RWPE1 (cell line): ENCODE results near the gene ZNF683.
A peak's percentile ranks its signal among the peaks of the same experiment; 100 is the strongest.

Source experiments
- CTCF ChIA-PET: fragments of 350-600 bp; sonication (Branson Sonifier 250); formaldehyde crosslinking; extraction: SDS; loops from one replicate; lab custom pipeline; 2021; lab: Yijun Ruan, JAX
- POLR2A ChIA-PET: fragments of 400-600 bp; formaldehyde crosslinking; extraction: SDS; loops from one replicate; lab custom pipeline; 2020; ENCODE audit warnings: antibody characterized with exemption; ENCODE audit not compliant: low non-redundant PET; lab: Yijun Ruan, JAX
- DNase-seq: peaks from one replicate; pipeline ENCODE4 v3.0.0; 2012; ENCODE audit warnings: low spot score
- H3K27ac ChIP-seq: fragments of 450-650 bp; 2 replicates; pipeline ENCODE4 v1.5.1; 2017
- TF ChIP-seq, protein P1 (sequence below): fragments of 450-650 bp; conservative IDR thresholded peaks from 2 replicates; pipeline ENCODE4 v1.5.1; 2017; ENCODE audit warnings: low read depth, mild to moderate bottlenecking

ZNF683 gene

DNA sequence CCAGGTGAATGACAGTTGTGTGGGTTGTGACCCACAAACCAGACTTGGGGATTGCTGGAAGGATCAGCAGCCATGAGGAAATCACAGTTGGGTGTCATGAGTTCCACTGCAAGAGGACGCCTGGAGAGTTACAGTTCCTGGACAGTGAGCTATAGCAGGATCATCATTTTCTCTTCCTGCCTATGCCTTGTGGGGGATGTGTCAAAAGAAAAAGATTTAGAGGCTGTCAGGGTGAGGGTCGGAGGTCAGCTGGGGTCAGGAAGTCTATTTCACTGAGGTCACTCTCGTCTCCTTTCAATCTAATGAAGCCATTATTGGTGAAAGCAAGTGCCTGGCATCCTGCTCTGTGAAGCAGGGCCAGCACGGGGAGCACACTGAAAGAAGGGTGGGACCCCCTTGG lies 31.1 kb upstream of the ZNF683 start:
- H3K27ac ChIP-seq = no peak overlapping the region
- no peak for DNase-seq
- TF ChIP-seq, protein P1, sequence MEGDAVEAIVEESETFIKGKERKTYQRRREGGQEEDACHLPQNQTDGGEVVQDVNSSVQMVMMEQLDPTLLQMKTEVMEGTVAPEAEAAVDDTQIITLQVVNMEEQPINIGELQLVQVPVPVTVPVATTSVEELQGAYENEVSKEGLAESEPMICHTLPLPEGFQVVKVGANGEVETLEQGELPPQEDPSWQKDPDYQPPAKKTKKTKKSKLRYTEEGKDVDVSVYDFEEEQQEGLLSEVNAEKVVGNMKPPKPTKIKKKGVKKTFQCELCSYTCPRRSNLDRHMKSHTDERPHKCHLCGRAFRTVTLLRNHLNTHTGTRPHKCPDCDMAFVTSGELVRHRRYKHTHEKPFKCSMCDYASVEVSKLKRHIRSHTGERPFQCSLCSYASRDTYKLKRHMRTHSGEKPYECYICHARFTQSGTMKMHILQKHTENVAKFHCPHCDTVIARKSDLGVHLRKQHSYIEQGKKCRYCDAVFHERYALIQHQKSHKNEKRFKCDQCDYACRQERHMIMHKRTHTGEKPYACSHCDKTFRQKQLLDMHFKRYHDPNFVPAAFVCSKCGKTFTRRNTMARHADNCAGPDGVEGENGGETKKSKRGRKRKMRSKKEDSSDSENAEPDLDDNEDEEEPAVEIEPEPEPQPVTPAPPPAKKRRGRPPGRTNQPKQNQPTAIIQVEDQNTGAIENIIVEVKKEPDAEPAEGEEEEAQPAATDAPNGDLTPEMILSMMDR = no peak
- POLR2A ChIA-PET = no interaction called here
- CTCF ChIA-PET = interaction anchor here (0.8 kb wide), 1 partner anchor 40 kb away, joined by 4 read pairs; no protein-coding TSS in a partner anchor

DNA sequence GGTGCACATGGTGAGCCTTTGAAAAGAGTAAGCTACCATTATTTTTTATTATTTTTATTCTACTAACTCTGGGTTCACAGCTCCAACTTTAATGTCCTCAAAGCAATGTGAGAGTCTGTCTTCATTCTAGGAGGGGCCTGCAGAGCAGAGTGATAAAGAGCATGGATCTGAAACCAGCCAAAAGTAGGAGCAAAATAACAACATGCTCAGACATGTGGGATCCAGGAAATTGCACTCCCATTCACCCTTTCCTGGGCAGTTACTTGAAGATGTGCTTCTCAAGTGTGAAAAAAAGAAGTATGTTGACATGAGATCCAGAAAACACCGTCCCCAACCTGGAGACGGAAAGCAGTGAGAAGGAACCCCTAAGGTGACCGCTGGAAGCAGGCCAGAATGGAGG lies 29.3 kb upstream of the ZNF683 start:
- TF ChIP-seq, protein P1 = no peak
- DNase-seq = peak; percentile 42
- no peak overlapping the region for H3K27ac ChIP-seq
- CTCF ChIA-PET = interaction anchor here (0.7 kb wide), 2 partner anchors 10 to 32 kb away, joined by 3 to 5 read pairs; no protein-coding TSS in a partner anchor
- POLR2A ChIA-PET = no interaction called here

DNA sequence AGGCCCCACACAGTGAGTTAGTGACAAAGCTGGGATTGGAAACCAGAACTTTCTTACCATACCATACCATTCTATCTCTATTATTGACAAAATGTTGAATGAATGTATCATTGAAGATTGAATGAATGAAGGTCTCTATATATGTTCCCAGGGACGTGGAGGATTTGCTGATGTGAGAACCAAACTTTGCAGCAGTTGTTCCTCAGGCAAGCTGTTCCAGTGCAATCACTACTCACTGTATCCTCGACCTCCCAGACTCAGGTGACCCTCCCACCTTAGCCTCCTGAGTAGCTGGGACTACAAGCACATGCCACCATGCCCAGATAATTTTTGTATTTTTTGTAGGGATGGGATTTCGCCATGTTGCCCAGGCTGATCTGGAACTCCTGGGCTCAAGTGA lies 26.5 kb upstream of the ZNF683 start:
- H3K27ac ChIP-seq = no peak overlapping the region
- TF ChIP-seq, protein P1 = no peak
- no peak for DNase-seq
- POLR2A ChIA-PET = no interaction called here
- CTCF ChIA-PET = interaction anchor here (0.9 kb wide), 1 partner anchor 18 kb away, joined by 5 read pairs; no protein-coding TSS in a partner anchor

DNA sequence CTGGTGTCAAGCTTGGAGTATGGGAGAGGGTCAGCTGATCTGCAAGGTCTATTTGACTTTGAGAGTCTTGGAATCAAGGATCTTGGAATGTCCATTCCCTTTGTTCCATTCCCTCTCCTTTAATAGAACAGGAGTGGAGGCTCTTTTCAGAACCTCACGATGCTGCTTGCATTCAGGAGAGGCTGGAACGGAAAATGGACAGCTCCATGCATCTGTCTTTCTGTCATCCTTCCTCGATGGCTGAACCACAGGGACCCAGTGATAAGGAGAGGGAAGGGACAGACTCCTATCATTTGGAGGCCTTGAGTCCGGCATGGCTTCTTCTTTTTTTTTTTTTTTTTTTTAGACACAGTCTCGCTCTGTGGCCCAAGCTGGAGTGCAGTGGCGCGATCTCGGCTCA lies 23.2 kb upstream of the ZNF683 start:
- ChIA-PET POLR2A (interaction anchor here (0.6 kb wide), 1 partner anchor 64 kb away, joined by 9 read pairs; no protein-coding TSS in a partner anchor), CTCF (interaction anchor here (0.6 to 0.7 kb wide), 3 partner anchors 9 to 120 kb away, joined by 3 read pairs; no protein-coding TSS in a partner anchor)
- TF ChIP-seq, protein P1 = no peak
- H3K27ac ChIP-seq = no peak overlapping the region
- no peak for DNase-seq

DNA sequence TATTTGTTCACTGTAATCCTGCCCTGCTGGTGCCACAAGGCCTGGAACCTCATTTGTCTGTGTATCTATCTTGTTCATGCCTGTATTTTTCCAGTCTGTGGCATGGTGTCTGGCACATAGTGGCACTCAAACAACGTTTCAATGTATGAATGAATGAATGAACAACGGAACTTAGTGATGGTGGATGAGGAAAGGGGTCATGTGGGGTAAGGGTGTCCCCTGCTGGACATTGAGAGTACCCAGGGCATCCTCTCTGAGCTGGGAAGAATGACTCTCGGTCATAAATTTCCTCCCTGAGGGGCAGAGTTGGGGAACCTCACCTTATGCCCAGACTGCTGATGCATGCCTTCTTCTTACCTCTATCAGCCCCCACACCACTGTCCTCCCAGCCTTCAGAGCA lies 18.9 kb upstream of the ZNF683 start:
- H3K27ac ChIP-seq = no peak overlapping the region
- peak; percentile 86 for DNase-seq
- TF ChIP-seq, protein P1 = peak; percentile 73
- ChIA-PET POLR2A (no interaction called here), CTCF (interaction anchor here (0.5 to 1.5 kb wide), 19 partner anchors 9 to 361 kb away, joined by 3 to 7 read pairs (median 3); partner anchors contain the start of genes CNKSR1 and ZNF593)

DNA sequence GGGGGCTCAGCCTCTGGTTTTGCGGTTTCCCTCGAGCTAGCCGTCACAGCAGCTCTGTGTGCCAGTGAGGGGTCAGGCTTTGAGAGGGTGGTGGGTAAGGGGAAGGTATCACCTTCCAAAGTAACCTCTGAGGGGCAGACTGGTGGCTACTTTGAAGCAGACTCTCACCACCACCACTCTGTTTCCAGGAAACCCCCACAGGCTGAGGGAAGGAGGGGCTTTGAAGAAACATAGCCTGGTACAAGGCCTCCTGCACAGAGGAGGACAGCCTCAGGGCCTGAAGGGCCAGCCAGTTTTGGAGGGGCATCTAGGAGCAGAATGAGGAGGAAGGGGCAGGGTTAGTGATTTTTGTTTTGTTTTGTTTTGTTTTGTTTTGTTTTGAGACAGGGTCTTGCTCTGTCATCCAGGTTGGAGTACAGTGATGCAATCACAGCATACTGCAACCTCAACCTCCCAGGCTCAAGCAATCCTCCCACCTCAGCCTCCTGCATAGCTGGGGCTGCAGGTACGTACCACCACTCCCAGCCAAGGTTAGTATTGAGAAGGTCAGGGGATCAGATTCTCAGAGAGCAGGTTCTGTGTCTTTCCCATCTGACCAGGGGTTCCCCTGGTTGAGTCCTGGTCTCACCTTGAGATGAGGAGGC lies 17.2 kb upstream of the ZNF683 start:
- ChIA-PET POLR2A (no interaction called here), CTCF (interaction anchor here (1.6 kb wide), 1 partner anchor 26 kb away, joined by 10 read pairs; no protein-coding TSS in a partner anchor)
- DNase-seq = no peak
- TF ChIP-seq, protein P1 = no peak
- H3K27ac ChIP-seq = no peak overlapping the region
